ENCODE measurements around the gene PUS10. TPM values are rescaled to one million over a fixed set of nuclear protein-coding genes. Genes with fewer than 3 reads are reported as not detected.

The PUS10 gene
- total and polyA plus RNA-seq, 2 of the 8 experiments (the other 6 are each of a cell fraction or from before 2014, with no cell fraction given) = 1.3 to 3.1 TPM

DNA sequence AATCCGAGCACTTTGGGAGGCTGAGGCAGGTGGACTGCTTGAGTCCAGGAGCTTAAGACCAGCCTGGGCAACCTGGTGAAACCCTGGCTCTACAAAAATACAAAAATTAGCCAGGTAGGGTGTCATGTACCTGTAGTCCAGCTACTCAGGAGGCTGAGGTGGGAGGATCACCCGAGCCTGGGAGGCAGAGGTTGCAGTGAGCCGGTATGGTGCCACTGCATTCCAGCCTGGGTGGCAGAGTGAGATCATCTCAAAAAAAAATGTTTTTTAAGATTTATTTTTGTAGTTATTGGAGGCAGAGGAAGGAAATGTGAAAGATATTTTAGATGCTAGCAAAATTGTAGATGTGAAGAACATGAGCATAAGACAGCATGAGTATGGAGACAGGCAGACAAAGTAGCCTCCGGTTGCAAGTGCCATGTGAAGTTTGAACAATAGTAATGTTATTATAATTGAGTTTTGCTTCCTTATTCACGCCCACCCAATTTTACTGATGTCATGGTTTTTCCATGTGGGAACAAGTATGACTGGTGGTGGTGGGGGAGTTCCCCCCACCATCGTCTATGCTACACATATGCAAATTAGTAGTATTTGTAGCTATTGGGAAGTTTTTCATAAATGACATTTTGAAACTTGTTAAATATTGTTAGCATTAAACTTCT is 118.7 kb downstream of the PUS10 start:
- Histone ChIP-seq H4K8ac (ENCODE audit: extremely low read depth, insufficient read depth, low read length) (no peak overlapping the region), H4K91ac (replicated peaks; ENCODE audit: insufficient read length, low read length) (no peak overlapping the region), H3K9me3 (ENCODE audit: insufficient read depth in 2 of 2, low read depth in 1 of 2, low read length in 1 of 2) (no peaks in the 10 kb centered on the region), H2BK12ac (ENCODE audit: low read depth, low read length) (no peak overlapping the region), H3K18ac (ENCODE audit: extremely low read depth, low read length) (no peak overlapping the region), H3K23ac (ENCODE audit: insufficient read length) (no peak overlapping the region), H3K4me2 (ENCODE audit: insufficient read depth in 1 of 2, low read depth in 2 of 2, low read length in 2 of 2) (no peak overlapping the region), H4K20me1 (replicated peaks in 1 of 2; ENCODE audit: control insufficient read depth in 1 of 2, insufficient read depth in 2 of 2, low read length in 2 of 2) (no peaks in the 10 kb centered on the region), H3K4me3 (ENCODE audit: extremely low read depth in 1 of 4, insufficient read depth in 2 of 4, low read depth in 3 of 4, low read length in 4 of 4) (no peak overlapping the region), H2AK5ac (ENCODE audit: low read depth, low read length) (no peak overlapping the region), H3K4ac (replicated peaks; ENCODE audit: insufficient read length, low read depth, low read length) (no peak overlapping the region), H2BK15ac (ENCODE audit: low read length) (no peak overlapping the region), H3K27ac (ENCODE audit: low read depth, low read length) (no peak overlapping the region), H2BK20ac (ENCODE audit: low read length) (no peak overlapping the region), H3K9ac (replicated peaks in 1 of 4; ENCODE audit: extremely low read depth in 1 of 4, low read depth in 3 of 4, low read length in 3 of 4) (no peak overlapping the region), H2AFZ (ENCODE audit: low read length) (no peak overlapping the region), H3K79me2 (ENCODE audit: control insufficient read depth in 1 of 2, insufficient read depth in 2 of 2, low read length in 2 of 2) (no peaks in the 10 kb centered on the region), H3K14ac (ENCODE audit: insufficient read length) (no peak overlapping the region), H3K23me2 (ENCODE audit: low read depth, low read length) (no peaks in the 10 kb centered on the region), H3K36me3 (ENCODE audit: control insufficient read depth in 2 of 4, insufficient read depth in 4 of 4, low read length in 3 of 4) (peaks cover 0 to under 1% (median 0%) of the 10 kb centered on the region in 4 experiments; a peak in 1 of 8 replicates), H3K56ac (replicated peaks; ENCODE audit: insufficient read length, low read depth, low read length) (no peak overlapping the region), H2BK120ac (replicated peaks; ENCODE audit: low read depth, low read length) (no peak overlapping the region), H3K79me1 (ENCODE audit: low read depth, low read length) (no peaks in the 10 kb centered on the region), H3K4me1 (replicated peaks in 1 of 4; ENCODE audit: control insufficient read depth in 3 of 4, insufficient read depth in 4 of 4, low read length in 3 of 4) (no peaks in the 10 kb centered on the region), H3K27me3 (replicated peaks in 1 of 4; ENCODE audit: control insufficient read depth in 3 of 4, extremely low read depth in 1 of 4, insufficient read depth in 3 of 4, low read length in 3 of 4) (no peaks in the 10 kb centered on the region), H4K5ac (ENCODE audit: insufficient read length, low read depth, low read length) (no peak overlapping the region), H2BK5ac (ENCODE audit: low read depth, low read length) (no peak overlapping the region)
- DNase-seq (ENCODE audit: low read depth in 1 of 2, low spot score in 2 of 2) = no peak
- CTCF ChIA-PET (ENCODE audit: partially characterized antibody) = interaction anchor here (0.8 to 1.1 kb wide), 2 partner anchors 12 to 100 kb away, joined by 3 read pairs; no protein-coding TSS in a partner anchor
- no peak for FAIRE-seq
- POLR2A ChIA-PET (ENCODE audit: partially characterized antibody) = no interaction called here
- 91% methylated on average over 6 of the region's 6 CpGs; no CpG with 5 or more reads in 1 of the 2 experiments for WGBS, 2 experiments (ENCODE audit: extremely low coverage in 1 of 2, insufficient coverage in 1 of 2, insufficient read length in 1 of 2, insufficient replicate concordance in 2 of 2, low coverage in 1 of 2, low lambda C conversion rate in 2 of 2, missing lambda C conversion rate in 1 of 2)
- TF ChIP-seq ZNF274 (IDR thresholded peaks at IDR 0.05; ENCODE audit: borderline replicate concordance, extremely low read depth, low read length) (no peak), ASH2L (IDR thresholded peaks at IDR 0.05; ENCODE audit: low read length) (no peak), MAFK (IDR thresholded peaks at IDR 0.05; ENCODE audit: low read depth, low read length) (no peak), BCL11A (IDR thresholded peaks at IDR 0.05; ENCODE audit: low read depth in 2 of 2, low read length in 2 of 2) (no peak), KDM5A (IDR thresholded peaks at IDR 0.05; ENCODE audit: low read length) (no peak), SIN3A (conservative IDR thresholded peaks at IDR 0.05 in 1 of 2, IDR thresholded peaks at IDR 0.05 in 1 of 2; ENCODE audit: low read depth in 1 of 2, low read length in 2 of 2) (no peak), BACH1 (IDR thresholded peaks at IDR 0.05; ENCODE audit: low read length) (no peak), RNF2 (IDR thresholded peaks at IDR 0.05; ENCODE audit: borderline replicate concordance, low read depth, low read length, missing control alignments, poor library complexity, severe bottlenecking) (no peak), CREB1 (IDR thresholded peaks at IDR 0.05) (no peak)
